SK-N-SH (cell line): ENCODE measurements around the gene ZSCAN2. TPM values are rescaled to one million over a fixed set of nuclear protein-coding genes. Genes with fewer than 3 reads are reported as not detected.

Experiments used
- CTCF ChIA-PET: fragments of 300-600, 350-600 bp; formaldehyde crosslinking; extraction: SDS; loops from one replicate; lab custom pipeline; 2021; lab: Yijun Ruan, JAX
- POLR2A ChIA-PET: fragments of 350-600 bp; sonication (Branson Sonifier 250); formaldehyde crosslinking; extraction: SDS; loops from one replicate; lab custom pipeline; 2020; ENCODE audit warnings: antibody characterized with exemption, inconsistent platforms; lab: Yijun Ruan, JAX
- DNase-seq: peaks from one replicate; pipeline ENCODE4 v3.0.0; 2012
- H2AFZ ChIP-seq: fragments of 200-600 bp; sonication (generic); 2 replicates; pipeline ENCODE4 v1.8.1; 2016; ENCODE audit warnings: antibody characterized with exemption, mild to moderate bottlenecking, low read depth
- H3F3A ChIP-seq: fragments of 200-600 bp; sonication (generic); replicated peaks from 2 replicates; pipeline ENCODE3; 2016; ENCODE audit warnings: antibody characterized with exemption, mild to moderate bottlenecking; ENCODE audit not compliant: insufficient read depth
- H3K27ac ChIP-seq, 2 experiments: fragments of 200-500 bp in 1 of 2; fragments of 200-600 bp in 1 of 2; sonication (Bioruptor generic) in 1 of 2; sonication (generic), shearing (Covaris generic) in 1 of 2; 2 replicates each; pipeline versions ENCODE4 v1.5.1 to v1.6.1; 2014 to 2016; ENCODE audit warnings: low read depth in 2 of 2, inconsistent platforms in 1 of 2, low read length in 1 of 2, mild to moderate bottlenecking in 1 of 2, mixed read lengths in 1 of 2
- H3K27me3 ChIP-seq: fragments of 200-600 bp; sonication (generic), shearing (Covaris generic); 2 replicates; pipeline ENCODE4 v1.6.1; 2016; ENCODE audit warnings: mixed run types; ENCODE audit not compliant: insufficient read depth
- H3K36me3 ChIP-seq, 2 experiments: fragments of 200-500 bp in 1 of 2; fragments of 200-600 bp in 1 of 2; sonication (Bioruptor generic) in 1 of 2; sonication (generic) in 1 of 2; replicated peaks in 1 of 2; 2 replicates each; pipeline versions ENCODE3 to v1.5.1; 2014 to 2016; ENCODE audit warnings: low read length in 1 of 2, mild to moderate bottlenecking in 1 of 2; ENCODE audit not compliant: insufficient read depth in 2 of 2, control insufficient read depth in 1 of 2
- H3K4me1 ChIP-seq, 2 experiments: fragments of 200-500 bp in 1 of 2; fragments of 200-600 bp in 1 of 2; sonication (Bioruptor generic) in 1 of 2; sonication (generic), shearing (Covaris generic) in 1 of 2; 2 replicates each; pipeline versions ENCODE4 v1.5.1 to v1.6.1; 2014 to 2016; ENCODE audit warnings: low read depth in 1 of 2, low read length in 1 of 2, mixed run types in 1 of 2; ENCODE audit not compliant: insufficient read depth in 2 of 2, control insufficient read depth in 1 of 2
- H3K4me2 ChIP-seq: fragments of 200-600 bp; sonication (generic), shearing (Covaris generic); 2 replicates; pipeline ENCODE4 v1.6.1; 2017; ENCODE audit warnings: mixed run types
- H3K4me3 ChIP-seq, 2 experiments: fragments of 200-500 bp in 1 of 2; fragments of 200-600 bp in 1 of 2; sonication (Bioruptor generic) in 1 of 2; sonication (generic), shearing (Covaris generic) in 1 of 2; 2 replicates each; pipeline versions ENCODE4 v1.5.1 to v1.8.1; 2014 to 2016; ENCODE audit warnings: low read depth in 2 of 2, inconsistent platforms in 1 of 2, low read length in 1 of 2, mild to moderate bottlenecking in 1 of 2, mixed read lengths in 1 of 2, moderate library complexity in 1 of 2
- H3K79me2 ChIP-seq: fragments of 200-600 bp; sonication (generic); 2 replicates; pipeline ENCODE4 v1.8.1; 2017; ENCODE audit warnings: mild to moderate bottlenecking; ENCODE audit not compliant: insufficient read depth
- H3K9ac ChIP-seq: fragments of 200-600 bp; sonication (generic); 2 replicates; pipeline ENCODE4 v1.6.1; 2017; ENCODE audit warnings: mixed run types
- H3K9me2 ChIP-seq: fragments of 200-600 bp; sonication (generic); 2 replicates; pipeline ENCODE4 v1.6.1; 2017; ENCODE audit warnings: mixed run types
- H3K9me3 ChIP-seq: fragments of 200-600 bp; sonication (generic); 2 replicates; pipeline ENCODE4 v1.6.1; 2017; ENCODE audit warnings: mixed run types, mild to moderate bottlenecking, moderate library complexity
- H4K20me1 ChIP-seq: fragments of 200-600 bp; sonication (generic); 2 replicates; pipeline ENCODE4 v1.6.1; 2017; ENCODE audit warnings: mild to moderate bottlenecking, mixed run types; ENCODE audit not compliant: insufficient read depth
- CHD2 ChIP-seq: fragments of 150-350 bp; IDR thresholded peaks from 2 replicates; pipeline ENCODE4 v1.6.1; 2018; ENCODE audit warnings: low read length; ENCODE audit not compliant: partially characterized antibody
- ELF1 ChIP-seq: IDR thresholded peaks from 2 replicates; pipeline ENCODE4 v1.4.0; 2012
- EP300 ChIP-seq, 2 experiments: IDR thresholded peaks; 2 replicates each; pipeline versions ENCODE4 v1.4.0 to v1.6.1; 2012; ENCODE audit warnings: borderline replicate concordance in 1 of 2, low read depth in 1 of 2, low read length in 1 of 2
- FOSL2 ChIP-seq: IDR thresholded peaks from 2 replicates; pipeline ENCODE4 v1.4.0; 2012; ENCODE audit warnings: low read depth, mild to moderate bottlenecking, moderate library complexity, borderline replicate concordance
- FOXJ3 ChIP-seq: sonication (generic); formaldehyde crosslinking; IDR thresholded peaks from 2 replicates; pipeline ENCODE4 v1.5.1; 2020; ENCODE audit warnings: mild to moderate bottlenecking, missing genetic modification reagents
- GABPA ChIP-seq: IDR thresholded peaks from 2 replicates; pipeline ENCODE4 v1.4.0; 2012; ENCODE audit warnings: low read depth, mild to moderate bottlenecking
- GATA2 ChIP-seq: sonication (generic); formaldehyde crosslinking; IDR thresholded peaks from 2 replicates; pipeline ENCODE4 v1.5.0; 2020; ENCODE audit warnings: mild to moderate bottlenecking, missing genetic modification reagents
- JUND ChIP-seq: IDR thresholded peaks from 2 replicates; pipeline ENCODE4 v1.4.0; 2012
- MEF2A ChIP-seq: IDR thresholded peaks from 2 replicates; pipeline ENCODE4 v1.4.0; 2012; ENCODE audit warnings: low read depth, borderline replicate concordance
- MXI1 ChIP-seq: IDR thresholded peaks from 2 replicates; pipeline ENCODE4 v1.6.1; 2012; ENCODE audit warnings: mild to moderate bottlenecking, low read depth, low read length, improper control_type of control experiment
- NFIC ChIP-seq: IDR thresholded peaks from 2 replicates; pipeline ENCODE4 v1.4.0; 2012; ENCODE audit warnings: borderline replicate concordance
- NRF1 ChIP-seq: IDR thresholded peaks from 2 replicates; pipeline ENCODE4 v1.6.1; 2012; ENCODE audit warnings: low read depth, mild to moderate bottlenecking, low read length
- RCOR1 ChIP-seq: fragments of 150-350 bp; IDR thresholded peaks from 2 replicates; pipeline ENCODE4 v1.6.1; 2017; ENCODE audit warnings: antibody characterized with exemption, low read length
- SIN3A ChIP-seq: IDR thresholded peaks from 2 replicates; pipeline ENCODE4 v1.6.1; 2012; ENCODE audit warnings: low read depth, mild to moderate bottlenecking, low read length, moderate library complexity, borderline replicate concordance
- SMC3 ChIP-seq: IDR thresholded peaks from 2 replicates; pipeline ENCODE4 v1.6.1; 2012; ENCODE audit warnings: low read depth, low read length, improper control_type of control experiment
- TCF12 ChIP-seq: IDR thresholded peaks from 2 replicates; pipeline ENCODE4 v1.4.0; 2012
- YY1 ChIP-seq: IDR thresholded peaks from 2 replicates; pipeline ENCODE4 v1.4.0; 2012; ENCODE audit warnings: low read depth, mild to moderate bottlenecking
- WGBS: methylation state at CpG from one replicate; pipeline ENCODE4 v1.1.6; 2017; ENCODE audit warnings: low lambda C conversion rate; 5-methylcytosine and 5-hydroxymethylcytosine counted together
- polyA plus RNA-seq, 3 experiments: library from polyadenylated mRNA; depleted of rRNA; stranded (reverse); fragments of >200 nt; gene quantifications; 2 replicates each; pipeline ENCODE4 v1.2.3, GENCODE V29; 2012
- TF ChIP-seq, protein P1 (sequence below): fragments of 200-600 bp; sonication (generic); IDR thresholded peaks from 2 replicates; pipeline ENCODE4 v1.6.1; 2017; ENCODE audit warnings: antibody characterized with exemption, mild to moderate bottlenecking, moderate library complexity
- TF ChIP-seq, protein P2 (sequence below): IDR thresholded peaks from 2 replicates; pipeline ENCODE4 v1.4.0; 2012; ENCODE audit warnings: low read depth, borderline replicate concordance
- TF ChIP-seq, protein P3 (sequence below): IDR thresholded peaks from 2 replicates; pipeline ENCODE4; 2012
- TF ChIP-seq, protein P4 (sequence below): fragments of 150-350 bp; IDR thresholded peaks from 2 replicates; pipeline ENCODE4 v1.6.1; 2017; ENCODE audit warnings: antibody characterized with exemption, low read length, low read depth, borderline replicate concordance

Gene ZSCAN2
- polyA plus RNA-seq, 1 of the 3 experiments (the other 2 are of a cell fraction), result 22.0 TPM

DNA sequence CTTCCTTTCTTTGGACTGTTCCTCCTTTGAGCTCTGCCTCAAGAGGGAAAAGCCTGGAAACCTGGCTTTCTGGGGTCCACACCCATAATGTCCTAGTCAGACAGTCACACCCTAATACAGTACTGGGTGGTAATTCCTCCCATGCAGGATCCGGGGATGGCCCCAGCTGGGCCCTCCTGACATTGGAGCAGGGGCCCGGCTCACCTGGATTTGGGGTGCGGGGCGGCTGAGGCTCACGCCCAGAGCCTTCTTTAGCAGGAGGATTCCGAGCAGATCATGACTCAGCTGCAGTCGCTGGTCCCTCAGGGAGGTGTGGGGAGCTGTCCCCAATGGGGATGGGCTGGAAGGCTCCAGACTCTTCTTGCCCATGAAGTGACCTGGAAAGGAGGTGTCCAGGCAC lies 56.2 kb downstream of the ZSCAN2 start:
- H3K27ac ChIP-seq, result no peak overlapping the region
- peaks cover 23% of the 10 kb centered on the region for H3F3A ChIP-seq
- no peak overlapping the region for H3K4me3 ChIP-seq
- no peak overlapping the region for H3K4me2 ChIP-seq
- H4K20me1 ChIP-seq, result no peaks in the 10 kb centered on the region
- WGBS, result 100% methylated on average over 1 of the region's 7 CpGs
- TF ChIP-seq EP300 (IDR thresholded peaks at IDR 0.05; ENCODE audit: borderline replicate concordance in 1 of 2, low read depth in 1 of 2, low read length in 1 of 2), result no peak
- no peak for TF ChIP-seq SIN3A
- TF ChIP-seq JUND, result no peak
- TF ChIP-seq GABPA, result no peak
- TF ChIP-seq TCF12, result no peak
- no peak for TF ChIP-seq FOXJ3 (CRISPR knock-in tag)
- TF ChIP-seq NFIC, result no peak
- TF ChIP-seq, protein P1, sequence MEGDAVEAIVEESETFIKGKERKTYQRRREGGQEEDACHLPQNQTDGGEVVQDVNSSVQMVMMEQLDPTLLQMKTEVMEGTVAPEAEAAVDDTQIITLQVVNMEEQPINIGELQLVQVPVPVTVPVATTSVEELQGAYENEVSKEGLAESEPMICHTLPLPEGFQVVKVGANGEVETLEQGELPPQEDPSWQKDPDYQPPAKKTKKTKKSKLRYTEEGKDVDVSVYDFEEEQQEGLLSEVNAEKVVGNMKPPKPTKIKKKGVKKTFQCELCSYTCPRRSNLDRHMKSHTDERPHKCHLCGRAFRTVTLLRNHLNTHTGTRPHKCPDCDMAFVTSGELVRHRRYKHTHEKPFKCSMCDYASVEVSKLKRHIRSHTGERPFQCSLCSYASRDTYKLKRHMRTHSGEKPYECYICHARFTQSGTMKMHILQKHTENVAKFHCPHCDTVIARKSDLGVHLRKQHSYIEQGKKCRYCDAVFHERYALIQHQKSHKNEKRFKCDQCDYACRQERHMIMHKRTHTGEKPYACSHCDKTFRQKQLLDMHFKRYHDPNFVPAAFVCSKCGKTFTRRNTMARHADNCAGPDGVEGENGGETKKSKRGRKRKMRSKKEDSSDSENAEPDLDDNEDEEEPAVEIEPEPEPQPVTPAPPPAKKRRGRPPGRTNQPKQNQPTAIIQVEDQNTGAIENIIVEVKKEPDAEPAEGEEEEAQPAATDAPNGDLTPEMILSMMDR, result no peak
- TF ChIP-seq NRF1, result no peak
- no peak for TF ChIP-seq SMC3
- no peak for TF ChIP-seq CHD2
- TF ChIP-seq, protein P2, sequence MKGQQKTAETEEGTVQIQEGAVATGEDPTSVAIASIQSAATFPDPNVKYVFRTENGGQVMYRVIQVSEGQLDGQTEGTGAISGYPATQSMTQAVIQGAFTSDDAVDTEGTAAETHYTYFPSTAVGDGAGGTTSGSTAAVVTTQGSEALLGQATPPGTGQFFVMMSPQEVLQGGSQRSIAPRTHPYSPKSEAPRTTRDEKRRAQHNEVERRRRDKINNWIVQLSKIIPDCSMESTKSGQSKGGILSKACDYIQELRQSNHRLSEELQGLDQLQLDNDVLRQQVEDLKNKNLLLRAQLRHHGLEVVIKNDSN, result no peak
- TF ChIP-seq GATA2, result no peak
- TF ChIP-seq ELF1, result no peak
- TF ChIP-seq FOSL2, result no peak
- no peak for TF ChIP-seq MXI1
- no peak for TF ChIP-seq YY1
- no peak for TF ChIP-seq RCOR1
- ChIA-PET POLR2A (interaction anchor here (0.8 kb wide), 1 partner anchor 122 kb away, joined by 3 read pairs; no protein-coding TSS in a partner anchor), CTCF (interaction anchor here (1.1 to 4.2 kb wide), 7 partner anchors 11 to 272 kb away, joined by 3 to 38 read pairs (median 9); no protein-coding TSS in a partner anchor)
- no peaks in the 10 kb centered on the region for H3K27me3 ChIP-seq
- H3K9ac ChIP-seq, result no peak overlapping the region
- H3K36me3 ChIP-seq, result peaks cover 9 to 10% of the 10 kb centered on the region in 2 experiments
- peaks cover 21% of the 10 kb centered on the region for H3K79me2 ChIP-seq
- no peak overlapping the region for H2AFZ ChIP-seq
- DNase-seq, result no peak
- H3K9me3 ChIP-seq, result no peaks in the 10 kb centered on the region
- no peaks in the 10 kb centered on the region for H3K9me2 ChIP-seq
- peaks cover 15 to 32% of the 10 kb centered on the region in 2 experiments; a peak in 2 of 4 replicates for H3K4me1 ChIP-seq

DNA sequence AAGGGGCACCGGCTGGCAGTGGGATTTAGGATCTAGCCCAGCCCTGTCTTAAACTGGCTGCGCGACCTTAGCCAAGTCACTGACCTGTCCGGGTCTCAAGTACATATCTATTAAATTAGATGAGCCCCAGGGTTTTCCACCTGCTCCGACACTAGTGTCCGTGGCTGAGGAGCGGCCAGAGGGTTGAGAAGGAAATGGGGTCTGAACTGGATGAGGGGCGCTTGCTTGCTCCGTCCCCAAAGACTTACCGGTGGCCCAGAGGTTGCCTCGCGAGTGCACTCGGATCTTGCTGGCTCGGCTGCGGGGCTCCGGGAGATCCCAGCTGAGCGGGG lies 56.9 kb downstream of the ZSCAN2 start:
- POLR2A ChIA-PET, result interaction anchor here (0.8 kb wide), 1 partner anchor 122 kb away, joined by 3 read pairs; no protein-coding TSS in a partner anchor
- CTCF ChIA-PET, result interaction anchor here (0.7 to 4.2 kb wide), 6 partner anchors 36 to 271 kb away, joined by 3 to 38 read pairs (median 10); no protein-coding TSS in a partner anchor
- no peaks in the 10 kb centered on the region for H3K27me3 ChIP-seq
- H3K9me2 ChIP-seq, result no peaks in the 10 kb centered on the region
- peak overlapping the region; percentile 52 to 54; a peak in 3 of 4 replicates for H3K4me3 ChIP-seq
- WGBS, result 24% methylated on average over 11 of the region's 17 CpGs
- H3K79me2 ChIP-seq, result peaks cover 13% of the 10 kb centered on the region
- H3K4me2 ChIP-seq, result peak overlapping the region; percentile 82
- peak overlapping the region; percentile 62; the same call in 1 of the 2 replicates for H3K9ac ChIP-seq
- peaks cover 9 to 28% of the 10 kb centered on the region in 2 experiments; a peak in 2 of 4 replicates for H3K4me1 ChIP-seq
- DNase-seq, result no peak
- peaks cover 28% of the 10 kb centered on the region for H3F3A ChIP-seq
- H3K27ac ChIP-seq, result peak overlapping the region; percentile 53 to 83; a peak in 1 of 4 replicates
- no peaks in the 10 kb centered on the region for H3K9me3 ChIP-seq
- peak overlapping the region; percentile 66; the same call in 1 of the 2 replicates for H2AFZ ChIP-seq
- peaks cover 3 to 9% of the 10 kb centered on the region in 2 experiments for H3K36me3 ChIP-seq
- no peaks in the 10 kb centered on the region for H4K20me1 ChIP-seq
- TF ChIP-seq FOSL2 (no peak), MXI1 (no peak), RCOR1 (no peak), MEF2A (no peak), EP300 (IDR thresholded peaks at IDR 0.05; ENCODE audit: borderline replicate concordance in 1 of 2, low read depth in 1 of 2, low read length in 1 of 2) (no peak)
- TF ChIP-seq, protein P3, sequence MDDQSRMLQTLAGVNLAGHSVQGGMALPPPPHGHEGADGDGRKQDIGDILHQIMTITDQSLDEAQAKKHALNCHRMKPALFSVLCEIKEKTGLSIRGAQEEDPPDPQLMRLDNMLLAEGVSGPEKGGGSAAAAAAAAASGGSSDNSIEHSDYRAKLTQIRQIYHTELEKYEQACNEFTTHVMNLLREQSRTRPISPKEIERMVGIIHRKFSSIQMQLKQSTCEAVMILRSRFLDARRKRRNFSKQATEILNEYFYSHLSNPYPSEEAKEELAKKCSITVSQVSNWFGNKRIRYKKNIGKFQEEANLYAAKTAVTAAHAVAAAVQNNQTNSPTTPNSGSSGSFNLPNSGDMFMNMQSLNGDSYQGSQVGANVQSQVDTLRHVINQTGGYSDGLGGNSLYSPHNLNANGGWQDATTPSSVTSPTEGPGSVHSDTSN, result no peak
- TF ChIP-seq, protein P4, sequence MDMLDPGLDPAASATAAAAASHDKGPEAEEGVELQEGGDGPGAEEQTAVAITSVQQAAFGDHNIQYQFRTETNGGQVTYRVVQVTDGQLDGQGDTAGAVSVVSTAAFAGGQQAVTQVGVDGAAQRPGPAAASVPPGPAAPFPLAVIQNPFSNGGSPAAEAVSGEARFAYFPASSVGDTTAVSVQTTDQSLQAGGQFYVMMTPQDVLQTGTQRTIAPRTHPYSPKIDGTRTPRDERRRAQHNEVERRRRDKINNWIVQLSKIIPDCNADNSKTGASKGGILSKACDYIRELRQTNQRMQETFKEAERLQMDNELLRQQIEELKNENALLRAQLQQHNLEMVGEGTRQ, result no peak
